HEK293T (cell line): ENCODE data around the gene DHX30.

ENCODE experiments used
- CTBP1 ChIP-seq: fragments of 450-650 bp; IDR thresholded peaks from 2 replicates; pipeline ENCODE4 v1.6.1; 2016; ENCODE audit warnings: borderline replicate concordance
- ELF4 ChIP-seq: fragments of 450-650 bp; IDR thresholded peaks from 2 replicates; pipeline ENCODE4 v1.6.1; 2017; ENCODE audit warnings: antibody characterized with exemption
- FOXA1 ChIP-seq: fragments of 450-650 bp; IDR thresholded peaks from 2 replicates; pipeline ENCODE4 v1.6.1; 2016; ENCODE audit warnings: mild to moderate bottlenecking
- FOXK2 ChIP-seq: fragments of 450-650 bp; IDR thresholded peaks from 2 replicates; pipeline ENCODE4 v1.6.1; 2016; ENCODE audit warnings: mild to moderate bottlenecking
- HDGF ChIP-seq: fragments of 450-650 bp; IDR thresholded peaks from 2 replicates; pipeline ENCODE4 v1.6.1; 2017; ENCODE audit warnings: antibody characterized with exemption, borderline replicate concordance
- L3MBTL2 ChIP-seq: fragments of 450-650 bp; conservative IDR thresholded peaks from 2 replicates; pipeline ENCODE4 v1.6.1; 2016; ENCODE audit warnings: mild to moderate bottlenecking
- LEF1 ChIP-seq: fragments of 450-650 bp; IDR thresholded peaks from 2 replicates; pipeline ENCODE4 v1.6.1; 2017; ENCODE audit warnings: mild to moderate bottlenecking, borderline replicate concordance
- SP1 ChIP-seq: fragments of 450-650 bp; IDR thresholded peaks from 2 replicates; pipeline ENCODE4 v1.6.1; 2017
- SUZ12 ChIP-seq: fragments of 450-650 bp; IDR thresholded peaks from 2 replicates; pipeline ENCODE4 v1.6.1; 2016; ENCODE audit warnings: mild to moderate bottlenecking
- TARDBP ChIP-seq: fragments of 450-650 bp; IDR thresholded peaks from 2 replicates; pipeline ENCODE4 v1.6.1; 2016
- ZNF384 ChIP-seq: fragments of 450-650 bp; IDR thresholded peaks from 2 replicates; pipeline ENCODE4 v1.6.1; 2016
- TF ChIP-seq, protein P1 (sequence below): fragments of 450-650 bp; IDR thresholded peaks from 2 replicates; pipeline ENCODE4 v1.6.1; 2016

DNA sequence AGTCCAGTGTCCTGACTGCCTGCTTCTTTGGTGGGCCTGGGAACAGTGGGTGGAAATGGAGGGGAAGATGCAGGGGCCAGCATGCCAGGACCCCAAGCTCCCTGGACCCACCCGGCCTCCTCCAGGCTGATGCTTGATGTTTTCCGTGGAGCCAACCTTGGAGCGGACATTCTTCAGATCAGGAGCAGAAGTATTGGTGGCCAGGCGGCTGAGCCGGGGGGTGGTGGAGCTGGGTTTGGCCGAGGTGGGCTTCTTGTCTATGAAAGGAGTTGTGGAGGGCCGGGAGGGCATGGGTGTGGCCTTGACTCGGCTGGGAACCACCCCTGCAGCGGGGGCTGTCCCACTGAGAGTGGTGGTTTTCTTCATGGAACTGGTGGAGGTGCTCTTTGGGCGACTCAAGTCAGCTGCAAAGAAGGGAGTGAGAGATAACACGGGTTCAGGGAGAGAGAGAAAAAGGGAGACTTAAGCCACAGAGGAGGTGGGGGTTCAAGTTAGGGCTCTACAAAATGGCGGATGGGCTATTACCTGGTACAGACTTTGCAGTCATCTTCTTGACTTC, 67.8 kb downstream of the DHX30 start:
- TF ChIP-seq, protein P1, sequence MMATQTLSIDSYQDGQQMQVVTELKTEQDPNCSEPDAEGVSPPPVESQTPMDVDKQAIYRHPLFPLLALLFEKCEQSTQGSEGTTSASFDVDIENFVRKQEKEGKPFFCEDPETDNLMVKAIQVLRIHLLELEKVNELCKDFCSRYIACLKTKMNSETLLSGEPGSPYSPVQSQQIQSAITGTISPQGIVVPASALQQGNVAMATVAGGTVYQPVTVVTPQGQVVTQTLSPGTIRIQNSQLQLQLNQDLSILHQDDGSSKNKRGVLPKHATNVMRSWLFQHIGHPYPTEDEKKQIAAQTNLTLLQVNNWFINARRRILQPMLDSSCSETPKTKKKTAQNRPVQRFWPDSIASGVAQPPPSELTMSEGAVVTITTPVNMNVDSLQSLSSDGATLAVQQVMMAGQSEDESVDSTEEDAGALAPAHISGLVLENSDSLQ = no peak
- no peak for TF ChIP-seq SUZ12
- no peak for TF ChIP-seq SP1
- TF ChIP-seq CTBP1 = no peak
- TF ChIP-seq FOXA1 = no peak
- TF ChIP-seq FOXK2 = no peak
- TF ChIP-seq HDGF = no peak
- TF ChIP-seq ZNF384 = no peak
- no peak for TF ChIP-seq LEF1
- TF ChIP-seq TARDBP = no peak
- no peak for TF ChIP-seq ELF4
- no peak for TF ChIP-seq L3MBTL2
